B cell (primary cell): ENCODE data around the gene BTLA.

Experiments used
- EZH2 ChIP-seq: IDR thresholded peaks from 2 replicates; pipeline ENCODE4 v1.6.1; 2012; ENCODE audit warnings: borderline replicate concordance, low read depth, mild to moderate bottlenecking, moderate library complexity, low read length; ENCODE audit not compliant: insufficient read depth, poor library complexity, severe bottlenecking
- TF ChIP-seq, protein P1 (sequence below): fragments of 200-600 bp; IDR thresholded peaks from one replicate; pipeline ENCODE4 v1.8.0; 2022; ENCODE audit warnings: antibody characterized with exemption, mild to moderate bottlenecking

GRCh38 chr3:112446343-112446742 lies 52.9 kb downstream of the BTLA start:
- no peak for TF ChIP-seq EZH2
- TF ChIP-seq, protein P1, sequence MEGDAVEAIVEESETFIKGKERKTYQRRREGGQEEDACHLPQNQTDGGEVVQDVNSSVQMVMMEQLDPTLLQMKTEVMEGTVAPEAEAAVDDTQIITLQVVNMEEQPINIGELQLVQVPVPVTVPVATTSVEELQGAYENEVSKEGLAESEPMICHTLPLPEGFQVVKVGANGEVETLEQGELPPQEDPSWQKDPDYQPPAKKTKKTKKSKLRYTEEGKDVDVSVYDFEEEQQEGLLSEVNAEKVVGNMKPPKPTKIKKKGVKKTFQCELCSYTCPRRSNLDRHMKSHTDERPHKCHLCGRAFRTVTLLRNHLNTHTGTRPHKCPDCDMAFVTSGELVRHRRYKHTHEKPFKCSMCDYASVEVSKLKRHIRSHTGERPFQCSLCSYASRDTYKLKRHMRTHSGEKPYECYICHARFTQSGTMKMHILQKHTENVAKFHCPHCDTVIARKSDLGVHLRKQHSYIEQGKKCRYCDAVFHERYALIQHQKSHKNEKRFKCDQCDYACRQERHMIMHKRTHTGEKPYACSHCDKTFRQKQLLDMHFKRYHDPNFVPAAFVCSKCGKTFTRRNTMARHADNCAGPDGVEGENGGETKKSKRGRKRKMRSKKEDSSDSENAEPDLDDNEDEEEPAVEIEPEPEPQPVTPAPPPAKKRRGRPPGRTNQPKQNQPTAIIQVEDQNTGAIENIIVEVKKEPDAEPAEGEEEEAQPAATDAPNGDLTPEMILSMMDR, result no peak
